ENCODE measurements around the gene TSC1. TPM values are rescaled to one million over a fixed set of nuclear protein-coding genes. Genes with fewer than 3 reads are reported as not detected.

Gene TSC1
- total and polyA plus RNA-seq, 2 experiments from 2014 or later = 23.7 to 48.0 TPM

GRCh38 chr9:132855904-132856303 lies 88.5 kb downstream of the TSC1 start (continued):
- no peak for TF ChIP-seq CREB1 (CRISPR knock-in tag; IDR thresholded peaks at IDR 0.05; ENCODE audit: low read depth)
- TF ChIP-seq JUNB (IDR thresholded peaks at IDR 0.05; ENCODE audit: unreplicated experiment) = no peak
- TF ChIP-seq STAT1 (IDR thresholded peaks at IDR 0.05; ENCODE audit: unreplicated experiment) = no peak
- TF ChIP-seq NANOG (IDR thresholded peaks at IDR 0.05; ENCODE audit: borderline replicate concordance) = no peak
- no peak for TF ChIP-seq ZNF114 (CRISPR knock-in tag; IDR thresholded peaks at IDR 0.05)
- TF ChIP-seq POLR2AphosphoS5 (IDR thresholded peaks at IDR 0.05; ENCODE audit: low read depth) = no peak
- TF ChIP-seq ZNF331 (CRISPR knock-in tag; IDR thresholded peaks at IDR 0.05; ENCODE audit: low read depth) = no peak
- no peak for TF ChIP-seq EZH2 (IDR thresholded peaks at IDR 0.05; ENCODE audit: low read depth, unreplicated experiment)
- TF ChIP-seq ETS1 (IDR thresholded peaks at IDR 0.05) = no peak
- TF ChIP-seq EZH2phosphoT487 (IDR thresholded peaks at IDR 0.05; ENCODE audit: unreplicated experiment) = no peak

- no peak for ATAC-seq
- 0 out of 2 replicates have a peak, but pooled peaks cover 9% of the 10 kb centered on the region for H3K4me1 ChIP-seq (ENCODE audit: insufficient read depth)
- H3K4me3 ChIP-seq = no peak overlapping the region
- no peak overlapping the region for H2AFZ ChIP-seq
- no peak overlapping the region for H3K4me3 Mint-ChIP-seq
- H3K79me2 ChIP-seq (replicated peaks; ENCODE audit: insufficient read depth) = no peaks in the 10 kb centered on the region
- H3K27ac ChIP-seq (ENCODE audit: low read depth) = no peak overlapping the region
- peaks cover 26% of the 10 kb centered on the region for H3K4me1 Mint-ChIP-seq
- H4K20me1 ChIP-seq (replicated peaks; ENCODE audit: insufficient read depth) = no peaks in the 10 kb centered on the region
- H3K4me2 ChIP-seq = no peak overlapping the region
- TF ChIP-seq ZNF331 (CRISPR knock-in tag; IDR thresholded peaks at IDR 0.05; ENCODE audit: low read depth) = no peak
- no peak for TF ChIP-seq ZNF462 (CRISPR knock-in tag; IDR thresholded peaks at IDR 0.05)
- TF ChIP-seq EZH2phosphoT487 (IDR thresholded peaks at IDR 0.05; ENCODE audit: unreplicated experiment) = no peak
- no peak for TF ChIP-seq STAT1 (IDR thresholded peaks at IDR 0.05; ENCODE audit: unreplicated experiment)
- TF ChIP-seq NANOG (IDR thresholded peaks at IDR 0.05; ENCODE audit: borderline replicate concordance) = no peak
- no peak for TF ChIP-seq ZNF114 (CRISPR knock-in tag; IDR thresholded peaks at IDR 0.05)
- no peak for TF ChIP-seq ETS1 (IDR thresholded peaks at IDR 0.05)
- no peak for TF ChIP-seq POLR2AphosphoS5 (IDR thresholded peaks at IDR 0.05; ENCODE audit: low read depth)
- no peak for TF ChIP-seq CREB1 (CRISPR knock-in tag; IDR thresholded peaks at IDR 0.05; ENCODE audit: low read depth)
- no peak for TF ChIP-seq JUNB (IDR thresholded peaks at IDR 0.05; ENCODE audit: unreplicated experiment)
- no peaks in the 10 kb centered on the region for H3K36me3 ChIP-seq (ENCODE audit: insufficient read depth)
- peaks cover 7% of the 10 kb centered on the region for H3K27me3 Mint-ChIP-seq (ENCODE audit: insufficient read depth, low read depth, poor library complexity)
- H3K9me2 ChIP-seq (ENCODE audit: insufficient read depth) = no peaks in the 10 kb centered on the region
- H3F3A ChIP-seq (replicated peaks; ENCODE audit: low read depth) = no peaks in the 10 kb centered on the region
- H3K27ac Mint-ChIP-seq = no peak overlapping the region
- H3K27me3 ChIP-seq (ENCODE audit: insufficient read depth) = no peaks in the 10 kb centered on the region
- no peaks in the 10 kb centered on the region for H3K9me3 Mint-ChIP-seq
- no peaks in the 10 kb centered on the region for H3K36me3 Mint-ChIP-seq (ENCODE audit: low read depth)
- DNase-seq (ENCODE audit: low spot score) = no peak
Measured at GRCh38 chr9:132854832-132855231, 89.6 kb downstream of the TSC1 start.

Measured in GM23338 (cell line).